ENCODE data around the gene C10orf143. TPM values are rescaled to one million over a fixed set of nuclear protein-coding genes. Genes with fewer than 3 reads are reported as not detected.
"Not testable (repeated sequence)": the region's sequence is repeated elsewhere in the genome, so short reads cannot be mapped to it uniquely, and the experiment has no call there.

The C10orf143 gene
- total RNA-seq: 1.3 TPM

- peak; percentile 98 to 99 (median 98) for DNase-seq (ENCODE audit: low read depth in 2 of 3, low spot score in 2 of 3)
These were observed at the start of gene C10orf143 for GRCh38 chr10:130110246-130111112. TSS of gene C10orf143 (minus strand) at chr10:130110830. CDS start at chr10:130110772, 58 bp downstream.

DNA sequence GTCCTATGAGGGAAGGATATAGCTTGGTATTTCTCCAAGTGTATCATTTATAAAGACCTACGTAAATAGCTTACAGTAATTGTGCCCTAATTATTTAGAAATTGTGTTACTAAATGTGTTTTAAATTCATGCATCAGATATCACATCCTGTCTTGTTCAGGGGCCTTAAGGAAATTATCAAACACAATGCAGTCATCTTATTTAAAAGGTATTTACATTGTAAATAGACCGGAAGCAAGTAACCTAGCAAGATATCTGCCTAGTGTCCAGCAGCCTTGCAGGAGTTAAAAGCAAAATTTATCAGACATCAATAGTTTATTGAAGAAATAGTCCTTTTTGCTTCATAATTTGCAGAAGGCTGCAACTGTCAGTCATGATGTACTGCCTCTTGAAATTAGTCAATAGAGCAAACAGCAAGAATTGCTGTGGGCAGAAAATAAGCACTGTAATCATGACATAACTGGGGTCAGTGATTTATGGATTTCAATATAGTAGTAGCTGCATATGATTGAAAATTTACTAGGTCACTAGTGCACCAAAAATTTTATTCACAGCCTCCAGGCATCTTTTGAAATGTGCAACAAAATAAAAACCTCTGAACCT is 48.7 kb upstream of the C10orf143 start:
- no peak for DNase-seq (ENCODE audit: low read depth in 2 of 3, low spot score in 2 of 3)

- no peak for DNase-seq (ENCODE audit: low read depth in 2 of 3, low spot score in 2 of 3)
These were observed 35.4 kb upstream of the C10orf143 start for GRCh38 chr10:130146042-130146441.

GRCh38 chr10:130141878-130142277 is 31.2 kb upstream of the C10orf143 start:
- DNase-seq (ENCODE audit: low read depth in 2 of 3, low spot score in 2 of 3): no peak

DNA sequence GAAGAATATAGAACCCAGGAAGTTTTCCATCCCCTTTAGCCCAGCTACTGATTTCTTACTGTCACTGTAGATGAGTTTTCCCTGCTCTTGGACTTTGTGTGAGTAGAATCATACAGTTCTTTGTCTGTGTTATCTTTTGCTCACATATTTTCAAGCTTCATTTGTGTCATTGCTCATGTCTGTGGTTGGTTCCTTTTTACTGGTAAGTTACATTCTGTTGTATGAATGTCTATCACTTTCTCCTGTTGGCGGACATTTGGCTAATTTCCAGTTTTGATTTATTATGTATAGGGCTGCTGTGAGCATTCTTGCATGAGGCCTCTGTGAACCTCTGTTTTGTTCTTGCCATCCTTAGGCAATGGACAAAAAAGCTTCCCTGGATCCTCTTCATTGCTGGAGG is 30.8 kb upstream of the C10orf143 start:
- DNase-seq (ENCODE audit: low read depth in 2 of 3, low spot score in 2 of 3): peak in 2 of 3 donors; percentile 31 to 53

DNA sequence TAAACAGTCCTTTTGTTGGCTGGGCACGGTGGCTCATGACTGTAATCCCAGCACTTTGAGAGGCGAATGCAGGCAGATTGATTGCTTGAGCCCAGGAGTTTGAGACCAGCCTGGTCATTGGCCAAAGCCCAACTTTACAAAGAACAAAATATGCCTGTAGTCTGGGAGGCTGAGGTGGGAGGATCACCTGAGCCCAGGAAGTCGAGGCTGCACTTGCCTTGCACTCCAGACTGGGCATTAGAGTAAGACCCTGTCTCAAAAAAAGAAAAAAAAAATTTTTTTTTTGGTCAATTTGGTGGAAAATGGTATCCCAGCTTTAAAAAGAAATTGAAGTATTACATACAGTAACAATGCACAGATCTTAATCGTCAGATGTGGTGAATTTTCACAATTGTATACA is 30.4 kb upstream of the C10orf143 start:
- DNase-seq (ENCODE audit: low read depth in 2 of 3, low spot score in 2 of 3): no peak

GRCh38 chr10:130140425-130140824 is 29.8 kb upstream of the C10orf143 start:
- DNase-seq (ENCODE audit: low read depth in 2 of 3, low spot score in 2 of 3): no peak

DNA sequence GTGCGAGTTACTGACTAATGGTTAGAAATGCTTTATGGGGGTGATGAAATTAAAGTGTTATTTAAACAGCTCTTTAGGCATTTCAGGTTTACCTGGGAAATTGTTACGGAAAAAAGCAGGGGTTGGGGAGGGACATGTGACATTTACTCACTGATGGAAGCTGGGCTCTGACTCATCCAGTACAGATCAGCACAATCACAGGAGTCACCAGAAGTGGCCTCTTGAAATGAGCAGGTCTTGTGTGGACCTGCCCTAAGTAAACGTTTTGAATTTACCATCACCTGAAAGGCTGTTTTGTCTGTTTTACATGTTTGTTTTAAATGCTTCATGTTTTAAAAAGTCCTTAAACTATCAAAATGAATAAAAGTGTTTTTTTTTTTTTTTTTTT is 27.8 kb upstream of the C10orf143 start:
- no peak for DNase-seq (ENCODE audit: low read depth in 2 of 3, low spot score in 2 of 3)

DNA sequence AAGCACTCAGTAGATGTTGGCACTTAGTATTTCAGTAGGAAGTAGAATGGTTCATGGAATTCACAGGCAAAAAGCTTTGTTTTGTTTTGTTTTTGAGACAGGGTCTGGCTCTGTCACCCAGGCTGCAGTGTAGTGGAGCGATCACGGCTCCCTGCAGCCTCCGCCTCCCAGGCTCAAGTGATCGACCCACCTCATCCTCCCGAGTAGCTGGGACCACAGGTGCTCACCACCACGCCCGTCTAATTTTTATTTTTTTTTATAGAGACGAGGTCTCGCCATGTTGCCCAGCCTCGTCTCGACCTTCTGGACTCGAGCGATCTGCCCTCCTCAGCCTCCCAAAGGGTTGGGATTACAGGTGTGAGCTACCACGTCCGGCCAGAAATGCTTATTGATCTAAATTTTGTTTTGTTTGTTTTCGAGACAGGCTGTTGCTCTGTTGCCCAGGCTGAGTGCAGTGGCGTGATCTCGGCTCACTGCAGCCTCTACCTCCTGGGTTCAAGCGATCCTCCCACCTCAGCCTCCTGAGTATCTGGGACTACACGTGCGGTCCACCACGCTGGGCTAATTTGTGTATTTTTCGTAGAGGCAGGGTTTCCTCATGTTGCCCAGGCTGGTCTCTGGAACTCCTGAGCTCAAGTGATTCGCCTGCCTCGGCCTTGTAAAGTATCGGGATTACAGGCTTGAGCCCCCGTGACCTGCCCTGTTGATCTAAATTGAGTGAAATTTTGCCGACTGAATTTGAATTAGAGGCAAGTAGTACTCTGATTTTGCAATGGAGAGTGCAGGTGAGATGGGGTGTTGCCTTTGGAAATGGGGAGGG is 27.2 kb upstream of the C10orf143 start:
- no peak for DNase-seq (ENCODE audit: low read depth in 2 of 3, low spot score in 2 of 3)

GRCh38 chr10:130137090-130137448 is 26.4 kb upstream of the C10orf143 start:
- DNase-seq (ENCODE audit: low read depth in 2 of 3, low spot score in 2 of 3): no peak

GRCh38 chr10:130136226-130137089 is 25.8 kb upstream of the C10orf143 start, which contains the start of gene GLRX3:
TSS of gene GLRX3 (plus strand) at chr10:130136391. CDS start at chr10:130136421, 30 bp downstream.
- peak; percentile 61 to 83 (median 82) for DNase-seq (ENCODE audit: low read depth in 2 of 3, low spot score in 2 of 3)

DNA sequence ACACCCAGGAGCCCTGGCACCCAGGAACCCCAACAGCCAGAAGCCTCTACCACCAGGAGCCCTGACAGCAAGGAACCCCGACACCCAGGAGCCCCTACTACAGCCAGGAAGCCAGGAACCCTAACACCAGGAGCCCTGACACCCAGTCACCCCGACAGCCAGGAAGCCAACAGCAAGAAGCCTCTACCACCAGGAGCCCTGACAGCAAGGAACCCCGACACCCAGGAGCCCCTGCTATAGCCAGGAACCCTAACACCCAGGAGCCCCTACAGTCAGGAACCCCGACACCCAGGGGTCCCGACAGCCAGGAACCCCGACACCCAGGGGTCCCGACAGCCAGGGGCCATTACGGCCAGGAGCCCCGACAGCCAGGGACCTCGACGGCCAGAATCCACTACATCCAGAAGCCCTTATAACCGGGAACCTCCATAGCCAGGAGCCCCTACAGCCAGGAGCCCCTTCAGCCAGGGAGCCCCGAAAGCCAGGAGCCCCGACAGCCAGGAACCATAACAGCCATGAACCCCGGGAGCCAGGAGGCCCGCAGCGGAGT is 25.1 kb upstream of the C10orf143 start:
- no peak for DNase-seq (ENCODE audit: low read depth in 2 of 3, low spot score in 2 of 3)

DNA sequence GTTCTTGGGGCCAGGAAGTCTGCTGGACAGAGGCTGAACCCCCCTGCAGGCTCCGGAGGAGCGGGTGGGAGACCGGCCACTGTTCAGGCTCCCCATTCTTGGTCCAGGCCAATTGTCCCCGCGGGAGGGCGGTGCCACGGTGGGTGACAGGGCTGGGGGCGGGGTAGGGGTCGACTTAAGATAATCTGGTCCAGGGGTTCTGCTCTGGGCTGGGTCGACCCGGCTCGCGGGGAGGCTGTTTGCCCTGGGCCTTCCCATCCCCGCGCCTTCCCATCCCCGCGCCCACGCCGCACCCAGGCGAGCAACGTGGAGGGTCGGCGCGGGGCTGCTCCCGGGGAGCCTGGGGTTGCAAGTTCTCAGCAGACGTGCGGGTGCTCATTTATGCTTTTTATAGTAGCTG is 18.3 kb upstream of the C10orf143 start:
- DNase-seq (ENCODE audit: low read depth in 2 of 3, low spot score in 2 of 3): no peak

DNA sequence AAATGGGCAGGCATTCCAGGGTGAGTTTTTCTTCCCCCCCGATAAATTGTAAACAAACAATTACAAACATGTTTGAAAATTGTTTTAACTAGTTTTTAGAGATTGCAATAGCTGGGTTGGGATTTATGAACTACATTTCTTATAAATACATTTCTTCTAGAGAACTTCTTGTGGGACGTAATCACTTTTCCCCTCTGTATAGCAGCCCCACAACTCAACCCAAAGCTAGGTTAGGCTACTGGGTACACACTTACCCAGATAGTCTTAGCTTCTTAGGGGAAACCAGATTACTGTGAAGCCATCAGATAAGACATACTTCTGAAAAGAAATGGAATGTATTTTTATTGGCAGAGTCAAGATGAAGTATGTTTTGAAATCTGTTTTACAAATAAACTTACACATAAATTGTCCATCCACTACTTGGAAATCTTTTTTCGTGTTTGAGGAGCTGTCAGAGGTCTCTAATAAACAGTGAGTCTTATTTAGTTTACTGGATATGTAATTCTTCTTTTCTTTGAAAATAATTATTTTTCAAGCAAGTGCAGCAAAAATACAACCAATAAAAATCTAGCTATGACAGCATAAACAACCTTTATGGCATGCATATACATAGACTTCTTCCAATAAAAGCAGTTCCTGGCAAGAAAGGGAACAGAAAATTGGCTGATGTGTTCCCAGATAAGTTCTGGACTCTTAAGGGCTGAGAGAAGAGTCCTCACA is 17.6 kb upstream of the C10orf143 start:
- DNase-seq (ENCODE audit: low read depth in 2 of 3, low spot score in 2 of 3): no peak

DNA sequence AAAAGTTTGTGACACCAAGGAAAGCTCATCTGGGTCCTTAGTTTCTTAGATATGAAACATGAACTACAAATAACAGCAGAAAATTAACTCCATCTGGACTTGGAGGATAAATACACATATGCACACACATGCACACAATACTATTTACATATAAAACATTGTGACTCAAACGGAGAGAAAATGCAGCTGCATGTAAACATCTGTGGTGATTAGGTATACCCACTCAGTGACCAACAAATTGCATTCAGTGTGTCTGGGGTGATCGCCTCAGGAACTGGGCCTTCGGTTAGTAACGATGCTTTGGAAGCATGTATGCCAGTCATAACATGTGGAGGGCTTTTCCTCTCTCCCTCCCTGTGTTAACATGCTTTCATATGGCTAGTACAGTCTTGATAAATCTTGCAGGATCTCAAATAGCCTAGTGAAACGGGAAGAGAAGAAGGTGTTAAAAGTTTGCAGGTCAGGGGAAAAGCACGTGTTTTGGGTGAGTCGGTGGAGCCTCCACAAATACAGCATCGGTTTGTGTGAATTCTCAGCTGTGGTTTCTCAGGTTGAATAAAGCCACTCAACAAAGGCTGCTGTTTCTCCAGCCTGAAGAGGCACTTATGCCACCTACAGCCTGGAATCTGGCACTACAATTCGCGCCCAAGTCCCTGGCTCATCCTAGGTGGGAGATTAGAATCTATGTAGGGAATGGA is 16.9 kb upstream of the C10orf143 start:
- peak; percentile 24 to 58 (median 44) for DNase-seq (ENCODE audit: low read depth in 2 of 3, low spot score in 2 of 3)

- DNase-seq (ENCODE audit: low read depth in 2 of 3, low spot score in 2 of 3): no peak
These were observed 11.0 kb upstream of the C10orf143 start for GRCh38 chr10:130121486-130122079.

DNA sequence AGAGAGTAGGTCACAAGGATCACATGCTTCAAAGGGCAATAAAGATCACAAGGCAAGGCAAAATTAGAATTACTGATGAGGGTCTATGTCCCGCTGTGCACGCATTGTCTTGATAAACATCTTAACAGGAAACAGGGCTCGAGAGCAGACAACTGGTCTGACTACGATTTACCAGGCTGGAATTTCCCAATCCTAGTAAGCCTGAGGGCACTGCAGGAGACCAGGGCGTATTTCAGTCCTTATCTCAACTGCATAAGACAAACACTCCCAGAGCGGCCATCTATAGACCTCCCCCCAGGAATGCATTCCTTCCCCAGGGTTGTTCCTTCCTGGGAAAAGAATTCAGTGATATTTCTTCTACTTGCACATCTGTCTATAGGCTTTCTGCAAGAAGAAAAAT is 6.9 kb upstream of the C10orf143 start:
- DNase-seq (ENCODE audit: low read depth in 2 of 3, low spot score in 2 of 3): not testable (repeated sequence)

DNA sequence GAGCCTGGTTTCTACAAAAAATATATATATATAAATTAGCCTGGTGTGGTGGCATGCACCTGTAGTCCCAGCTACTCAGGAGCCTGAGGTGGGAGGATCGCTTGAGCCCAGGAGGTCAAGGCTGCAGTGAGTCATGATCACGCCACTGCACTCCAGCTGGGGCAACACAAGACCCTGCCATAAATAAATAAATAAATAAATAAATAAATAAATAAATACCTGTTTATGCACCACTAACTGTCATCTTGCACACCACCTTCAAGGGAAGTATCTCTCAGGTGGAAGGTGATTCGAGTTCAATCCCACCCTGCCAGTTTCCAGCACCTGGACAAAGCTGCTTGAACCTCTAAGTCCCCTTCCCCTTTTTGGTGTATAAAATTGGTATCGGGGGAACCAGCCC is 6.3 kb upstream of the C10orf143 start:
- not testable (repeated sequence) for DNase-seq (ENCODE audit: low read depth in 2 of 3, low spot score in 2 of 3)
